Measurements from ENCODE around the gene SLC5A10.

The SLC5A10 gene

GRCh38 chr17:19010729-19011505 is 59.0 kb downstream of the SLC5A10 start:
- no peak overlapping the region for H3K27ac ChIP-seq
- no peak for TF ChIP-seq CTCF (conservative IDR thresholded peaks at IDR 0.05)

GRCh38 chr17:19011581-19011980 is 59.6 kb downstream of the SLC5A10 start:
- TF ChIP-seq CTCF (conservative IDR thresholded peaks at IDR 0.05), result no peak
- H3K27ac ChIP-seq, result no peak overlapping the region

DNA sequence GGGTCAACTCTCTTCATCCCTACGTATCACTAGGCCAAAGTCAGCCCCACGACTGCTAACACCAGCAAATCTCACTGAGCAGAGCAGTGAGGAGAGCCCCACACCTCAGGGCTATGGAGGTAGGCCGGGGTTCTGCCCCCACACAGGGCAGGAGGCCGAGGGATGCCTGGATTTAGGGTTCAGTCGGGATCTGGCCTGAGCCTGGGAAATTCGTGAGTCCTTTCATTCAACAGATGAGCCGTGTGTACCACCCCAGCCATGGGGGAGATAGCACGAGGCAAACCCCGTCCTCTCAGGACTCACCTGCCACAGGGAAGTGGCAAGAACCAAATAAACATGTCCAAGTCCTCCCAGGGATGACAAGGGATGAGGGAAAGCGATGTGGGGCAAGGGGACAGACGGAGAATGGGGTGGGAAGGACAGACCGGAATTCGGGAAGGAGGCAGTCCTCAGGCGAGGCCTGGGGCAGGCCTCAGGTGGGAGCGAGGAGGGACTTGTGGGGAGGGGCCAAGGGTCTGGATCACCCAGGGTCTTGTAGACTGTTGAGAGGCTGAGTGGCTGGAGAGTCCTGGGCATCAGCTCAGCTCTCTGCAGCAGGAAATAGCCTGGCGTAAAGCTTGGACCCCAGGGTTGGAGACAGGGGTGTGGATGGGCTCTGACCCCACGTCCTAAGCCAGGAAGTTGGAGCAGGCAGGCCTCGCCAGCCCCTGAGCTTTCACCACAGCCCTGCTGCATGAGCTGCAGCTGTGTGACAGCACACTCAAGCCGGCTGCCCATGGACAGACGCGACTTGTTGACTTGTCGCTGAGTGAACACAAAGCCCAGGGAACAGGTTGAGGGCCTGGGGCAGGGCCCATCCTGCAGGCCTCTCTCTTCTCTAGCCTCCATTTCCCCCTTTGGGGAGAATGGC is 60.5 kb downstream of the SLC5A10 start:
- no peak overlapping the region for H3K27ac ChIP-seq
- no peak for TF ChIP-seq CTCF (conservative IDR thresholded peaks at IDR 0.05)

DNA sequence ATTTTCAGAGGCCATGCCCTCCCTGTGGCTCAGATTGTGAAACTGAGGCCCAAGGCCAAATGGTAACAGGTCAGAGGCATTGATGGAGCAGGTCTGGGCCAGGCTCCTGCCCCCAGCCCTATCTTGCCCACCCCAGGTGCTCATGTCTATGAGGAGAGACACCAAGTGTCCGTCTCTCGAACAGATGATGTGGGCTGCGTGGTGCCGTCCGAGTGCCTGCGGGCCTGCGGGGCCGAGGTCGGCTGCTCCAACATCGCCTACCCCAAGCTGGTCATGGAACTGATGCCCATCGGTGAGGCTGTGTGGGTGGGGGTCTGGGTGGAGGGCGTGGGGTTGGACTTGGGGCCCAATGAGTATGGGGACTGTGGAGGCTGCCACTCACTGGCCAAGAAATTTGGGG is 61.3 kb downstream of the SLC5A10 start:
- H3K27ac ChIP-seq, result no peak overlapping the region
- TF ChIP-seq CTCF (conservative IDR thresholded peaks at IDR 0.05), result no peak

DNA sequence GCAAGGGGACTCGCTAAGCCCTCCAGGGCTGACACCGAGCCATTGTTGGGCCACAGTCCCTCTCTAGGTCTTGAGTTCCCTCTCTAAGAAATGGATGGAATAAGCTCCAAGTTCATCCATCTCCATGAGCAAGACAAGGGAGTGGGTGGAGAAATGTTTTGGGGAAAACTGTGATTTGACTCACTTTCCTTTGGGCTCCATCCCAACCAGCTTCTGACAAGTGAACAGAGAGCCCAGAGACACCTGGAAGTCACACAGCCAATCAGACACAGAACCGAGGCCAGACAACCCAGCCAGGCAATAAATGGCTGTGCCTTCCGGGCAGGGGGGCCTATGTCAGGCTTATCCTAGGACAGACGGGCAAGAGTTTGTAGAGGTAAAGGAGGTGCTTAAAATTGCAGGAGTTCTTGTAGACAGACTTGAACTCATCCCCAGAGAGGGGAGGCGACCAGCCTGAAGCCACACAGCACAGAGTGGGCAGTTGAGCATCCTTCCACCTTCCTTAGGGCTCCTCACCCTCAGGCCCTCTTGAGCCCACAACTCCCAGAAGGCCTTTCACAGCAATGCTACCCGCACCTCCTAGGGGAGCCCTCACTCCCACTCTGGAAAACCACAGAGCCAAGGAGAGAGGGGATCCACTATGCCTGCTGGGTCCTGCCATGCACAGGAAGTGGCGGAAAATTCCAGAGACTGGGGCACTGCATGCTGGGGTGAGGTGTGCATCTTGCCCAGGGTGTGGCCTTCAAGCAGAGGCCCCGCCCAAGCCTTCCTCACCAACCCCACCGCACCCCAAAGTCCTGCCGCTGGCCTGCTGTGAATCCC is 62.1 kb downstream of the SLC5A10 start:
- TF ChIP-seq CTCF (conservative IDR thresholded peaks at IDR 0.05), result no peak
- no peak overlapping the region for H3K27ac ChIP-seq

GRCh38 chr17:19014628-19015215 is 62.8 kb downstream of the SLC5A10 start:
- no peak overlapping the region for H3K27ac ChIP-seq
- no peak for TF ChIP-seq CTCF (conservative IDR thresholded peaks at IDR 0.05)
